ENCODE data around the gene KIFAP3.

DNA sequence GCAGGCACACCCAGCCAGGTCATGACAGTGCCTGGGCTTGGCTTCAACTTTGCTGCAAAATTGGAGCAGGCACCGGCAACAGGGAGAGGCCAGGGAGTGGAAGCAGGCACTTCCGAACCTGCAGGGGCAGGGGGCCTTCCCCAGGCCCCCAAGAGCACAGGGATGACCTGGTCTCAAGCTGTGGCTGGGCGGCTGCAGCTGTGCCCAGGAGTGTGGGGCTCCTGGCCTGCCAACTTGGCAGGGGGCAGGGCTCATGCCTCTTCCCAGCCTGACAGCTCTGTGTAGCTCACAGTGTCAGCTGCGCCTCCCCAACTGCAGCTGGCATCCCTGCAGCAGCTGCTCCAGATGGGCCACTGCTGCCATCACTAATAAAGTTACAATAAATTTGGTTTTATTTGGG is 129.3 kb downstream of the KIFAP3 start:
- TF ChIP-seq, protein P1, sequence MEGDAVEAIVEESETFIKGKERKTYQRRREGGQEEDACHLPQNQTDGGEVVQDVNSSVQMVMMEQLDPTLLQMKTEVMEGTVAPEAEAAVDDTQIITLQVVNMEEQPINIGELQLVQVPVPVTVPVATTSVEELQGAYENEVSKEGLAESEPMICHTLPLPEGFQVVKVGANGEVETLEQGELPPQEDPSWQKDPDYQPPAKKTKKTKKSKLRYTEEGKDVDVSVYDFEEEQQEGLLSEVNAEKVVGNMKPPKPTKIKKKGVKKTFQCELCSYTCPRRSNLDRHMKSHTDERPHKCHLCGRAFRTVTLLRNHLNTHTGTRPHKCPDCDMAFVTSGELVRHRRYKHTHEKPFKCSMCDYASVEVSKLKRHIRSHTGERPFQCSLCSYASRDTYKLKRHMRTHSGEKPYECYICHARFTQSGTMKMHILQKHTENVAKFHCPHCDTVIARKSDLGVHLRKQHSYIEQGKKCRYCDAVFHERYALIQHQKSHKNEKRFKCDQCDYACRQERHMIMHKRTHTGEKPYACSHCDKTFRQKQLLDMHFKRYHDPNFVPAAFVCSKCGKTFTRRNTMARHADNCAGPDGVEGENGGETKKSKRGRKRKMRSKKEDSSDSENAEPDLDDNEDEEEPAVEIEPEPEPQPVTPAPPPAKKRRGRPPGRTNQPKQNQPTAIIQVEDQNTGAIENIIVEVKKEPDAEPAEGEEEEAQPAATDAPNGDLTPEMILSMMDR (IDR thresholded peaks at IDR 0.05 in 4 of 5, conservative IDR thresholded peaks at IDR 0.05 in 1 of 5) = no peak
- no peak for TF ChIP-seq POLR2A (IDR thresholded peaks at IDR 0.05)
